NOMO-1 treated with DMSO at 0.1 percent for 48 hours (cell line): ENCODE measurements around the gene SPECC1L.
A peak's percentile ranks its signal among the peaks of the same experiment; 100 is the strongest.
"Not testable (repeated sequence)": the region's sequence is repeated elsewhere in the genome, so short reads cannot be mapped to it uniquely, and the experiment has no call there.

ENCODE experiments used
- DNase-seq: peaks from one replicate; lab custom pipeline; 2025; ENCODE audit not compliant: unreplicated experiment; lab: John Stamatoyannopoulos, UW

The SPECC1L gene

DNA sequence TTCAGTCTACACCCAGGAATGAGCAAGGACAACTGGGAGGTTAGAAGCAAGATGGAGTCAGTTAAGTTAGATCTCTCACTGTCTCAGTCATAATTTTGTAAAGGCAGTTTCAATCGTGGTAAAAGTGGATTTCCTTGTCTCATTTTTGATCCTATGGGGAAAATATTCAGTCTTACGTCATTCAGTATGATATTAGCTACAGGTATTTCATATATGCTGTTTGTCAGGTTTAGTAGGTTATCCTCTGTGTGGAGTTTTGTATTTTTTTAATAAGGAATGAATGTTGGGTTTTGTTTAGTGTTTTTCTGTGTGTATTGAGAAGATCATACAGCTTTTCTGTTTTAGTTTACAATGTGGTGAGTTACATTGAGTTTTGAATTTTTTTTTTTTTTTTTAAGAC, 11.8 kb downstream of the SPECC1L start:
- DNase-seq = no peak

DNA sequence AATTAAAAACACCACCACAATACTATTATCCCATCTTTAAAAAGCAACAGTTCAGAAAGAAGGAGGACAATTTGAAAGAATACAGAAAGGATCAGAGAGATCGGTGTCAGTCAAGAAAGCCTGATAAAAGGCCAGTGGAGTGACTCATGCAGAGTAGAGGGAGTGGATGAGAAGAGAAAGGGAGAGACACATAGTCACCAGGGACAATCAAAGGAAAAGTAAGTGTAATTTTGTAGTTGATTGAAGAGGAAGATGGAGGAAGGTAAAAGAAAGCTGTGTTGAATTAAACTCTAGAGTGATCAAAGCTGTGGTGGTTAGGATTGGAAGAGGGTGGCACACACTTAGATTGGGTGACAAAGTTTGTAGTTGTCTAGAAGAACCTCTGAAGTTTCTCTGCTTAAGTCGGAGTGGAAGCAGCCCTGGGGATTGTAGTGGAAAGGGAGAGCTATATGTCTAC, 14.1 kb downstream of the SPECC1L start:
- DNase-seq = no peak

GRCh38 chr22:24285245-24285644, 14.6 kb downstream of the SPECC1L start:
- no peak for DNase-seq

- DNase-seq = not testable (repeated sequence)
Observed at GRCh38 chr22:24287212-24287611, 16.6 kb downstream of the SPECC1L start.

- not testable (repeated sequence) for DNase-seq
Observed at GRCh38 chr22:24287801-24288200, 17.2 kb downstream of the SPECC1L start.

GRCh38 chr22:24289114-24289513, 18.5 kb downstream of the SPECC1L start:
- DNase-seq = no peak

DNA sequence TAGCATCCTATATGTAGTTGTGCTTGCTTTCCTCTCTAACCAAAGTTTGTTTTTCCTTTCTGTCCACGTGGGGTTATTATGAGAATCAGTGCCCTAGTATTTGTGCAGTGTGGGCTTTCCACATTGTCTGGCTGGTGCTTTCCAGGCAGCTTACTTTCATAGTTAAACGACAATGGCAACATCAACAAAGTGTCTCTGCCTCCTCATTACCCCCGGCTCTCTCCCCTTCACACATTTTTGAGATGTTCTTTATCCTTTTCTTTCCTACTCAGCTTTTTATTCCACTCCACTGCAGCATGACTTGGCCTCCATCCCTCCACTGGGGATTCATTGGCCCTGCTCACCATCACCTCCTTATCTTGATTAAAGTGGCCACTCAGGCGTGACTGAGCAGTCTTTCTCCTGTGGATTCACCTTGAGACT, 19.1 kb downstream of the SPECC1L start:
- no peak for DNase-seq

DNA sequence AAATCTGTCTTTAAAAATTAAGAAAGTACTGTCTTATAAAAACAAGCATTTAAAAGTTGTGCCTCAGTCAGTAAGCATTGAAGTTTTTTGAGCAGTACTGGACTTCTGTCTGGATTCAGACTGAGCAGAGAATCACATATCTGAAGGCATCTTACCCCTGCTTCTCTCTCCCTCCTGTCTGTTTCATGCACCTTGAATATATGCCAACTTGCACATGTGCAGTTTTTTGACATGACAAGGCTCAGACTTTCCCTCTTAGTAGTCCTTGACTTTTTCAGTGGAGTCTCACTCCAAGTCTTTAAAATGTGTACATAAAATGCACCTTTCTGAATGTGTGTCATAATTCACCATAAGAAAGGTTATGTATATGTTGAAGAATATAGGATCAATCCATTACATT, 19.8 kb downstream of the SPECC1L start:
- no peak for DNase-seq

GRCh38 chr22:24291515-24292201, 21.0 kb downstream of the SPECC1L start:
- peak; percentile 20 for DNase-seq

DNA sequence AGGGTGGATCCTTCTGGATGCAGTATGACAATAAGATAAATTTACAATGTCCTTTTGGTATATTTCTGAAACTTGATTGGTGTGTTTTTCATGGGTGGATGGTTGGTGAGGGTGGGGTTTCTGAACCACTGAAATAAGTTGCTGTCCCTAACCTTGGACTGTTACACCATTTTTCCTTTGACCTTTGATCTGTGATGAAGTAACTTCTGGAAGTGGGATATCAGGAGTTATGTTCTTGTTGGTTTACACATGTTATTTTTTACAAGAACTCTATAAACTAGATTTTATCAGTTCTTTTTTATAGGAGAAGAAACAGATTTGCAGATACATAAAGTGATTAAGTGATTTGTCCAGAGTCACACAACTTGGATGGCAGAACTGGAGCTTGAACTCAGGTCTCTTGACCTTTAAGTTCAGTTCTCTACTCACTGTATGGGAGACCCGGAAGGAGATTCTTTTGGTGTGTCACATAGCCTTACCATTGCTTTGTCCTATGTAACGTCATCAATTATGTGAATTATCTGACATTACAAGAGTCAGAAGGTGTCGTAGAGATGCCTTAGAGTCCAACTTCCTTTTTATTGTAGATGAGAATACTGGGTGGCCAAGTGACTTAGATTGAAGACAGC, 21.7 kb downstream of the SPECC1L start:
- DNase-seq = not testable (repeated sequence)

DNA sequence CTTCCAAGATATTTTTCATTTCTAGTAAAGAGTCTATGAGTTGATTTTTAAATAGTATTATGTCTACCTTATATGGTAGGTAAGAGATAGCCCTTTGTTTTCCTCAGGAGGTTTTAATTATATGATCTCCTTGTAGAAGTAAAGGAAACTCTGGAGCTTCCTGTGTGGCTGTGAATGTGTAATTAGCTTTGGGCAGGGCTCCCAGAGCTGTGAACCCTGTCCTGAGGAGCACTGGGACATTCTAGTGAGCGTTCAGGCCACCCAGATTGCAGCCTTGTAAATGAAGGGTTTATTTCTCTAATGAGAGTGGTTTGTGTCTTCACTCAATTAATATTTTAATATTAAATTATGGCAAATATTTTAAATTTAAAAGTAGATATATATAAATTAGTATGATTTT, 24.3 kb downstream of the SPECC1L start:
- not testable (repeated sequence) for DNase-seq

GRCh38 chr22:24298497-24299155, 28.0 kb downstream of the SPECC1L start:
- not testable (repeated sequence) for DNase-seq

GRCh38 chr22:24300522-24300921, 29.9 kb downstream of the SPECC1L start:
- not testable (repeated sequence) for DNase-seq

DNA sequence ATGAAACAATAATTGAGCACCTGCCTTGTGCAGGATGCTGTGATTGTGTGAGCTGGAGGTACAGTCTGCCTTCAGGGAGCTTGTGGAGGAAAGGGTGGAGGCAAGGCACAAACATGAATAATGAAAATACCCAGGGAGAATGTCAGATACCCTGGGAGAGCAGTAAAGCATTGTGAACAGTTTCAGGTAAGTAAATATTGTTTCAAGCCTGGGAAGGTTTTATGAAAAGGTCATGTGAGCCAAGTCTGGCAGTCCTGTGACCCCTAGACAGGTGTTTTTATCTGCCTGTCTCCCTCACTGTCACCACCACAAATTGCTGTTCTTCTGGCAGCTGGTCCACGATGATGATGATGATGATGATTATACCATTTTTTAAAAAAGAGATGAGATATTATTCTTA, 32.0 kb downstream of the SPECC1L start:
- DNase-seq = no peak

DNA sequence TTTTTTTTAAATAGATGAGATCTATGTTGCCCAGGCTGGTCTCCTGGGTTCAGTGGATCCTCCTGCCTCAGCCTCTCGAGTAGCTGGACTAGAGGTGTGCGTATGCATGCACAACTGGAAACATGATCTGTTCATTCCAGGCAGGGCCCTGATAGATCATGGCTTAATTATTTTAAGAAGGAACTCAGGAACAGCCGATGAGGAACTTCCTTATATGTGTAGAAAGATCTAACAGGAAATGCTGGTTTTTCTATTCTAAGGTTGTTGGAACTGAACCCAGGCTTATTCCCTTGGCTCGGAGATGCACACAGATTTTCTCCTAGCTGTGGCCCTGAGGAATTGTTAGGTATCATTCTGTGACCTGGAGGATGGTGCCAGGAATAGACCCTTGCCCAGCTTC, 32.4 kb downstream of the SPECC1L start:
- DNase-seq = peak; percentile 28

DNA sequence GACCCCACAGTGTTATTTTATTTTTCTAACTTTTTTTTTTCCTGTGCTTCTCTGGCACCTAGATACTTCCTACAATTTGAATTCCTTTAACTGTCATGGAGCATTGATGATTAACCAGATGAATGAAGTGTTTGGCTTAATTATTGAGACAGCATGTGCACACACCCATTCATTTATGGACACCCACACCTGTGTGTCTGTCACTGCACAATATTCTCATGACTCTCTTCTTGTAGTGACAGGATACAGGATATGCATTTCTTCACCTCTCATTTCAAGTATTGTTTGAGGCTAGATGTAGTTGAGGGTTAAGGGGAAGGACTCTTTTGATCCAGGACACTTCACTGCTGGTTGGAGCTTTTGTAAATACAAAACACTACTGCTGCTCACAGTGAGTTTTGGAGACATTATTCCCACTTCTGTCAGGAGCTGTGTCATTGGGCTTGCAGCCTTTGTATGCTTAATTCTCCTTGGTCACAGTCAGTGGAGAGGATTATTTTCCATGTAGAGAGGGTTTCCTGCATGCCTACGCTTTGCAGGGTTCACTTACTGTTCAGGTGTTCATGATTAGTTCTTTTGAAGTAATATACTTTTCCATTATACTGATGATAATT, 33.5 kb downstream of the SPECC1L start:
- no peak for DNase-seq

DNA sequence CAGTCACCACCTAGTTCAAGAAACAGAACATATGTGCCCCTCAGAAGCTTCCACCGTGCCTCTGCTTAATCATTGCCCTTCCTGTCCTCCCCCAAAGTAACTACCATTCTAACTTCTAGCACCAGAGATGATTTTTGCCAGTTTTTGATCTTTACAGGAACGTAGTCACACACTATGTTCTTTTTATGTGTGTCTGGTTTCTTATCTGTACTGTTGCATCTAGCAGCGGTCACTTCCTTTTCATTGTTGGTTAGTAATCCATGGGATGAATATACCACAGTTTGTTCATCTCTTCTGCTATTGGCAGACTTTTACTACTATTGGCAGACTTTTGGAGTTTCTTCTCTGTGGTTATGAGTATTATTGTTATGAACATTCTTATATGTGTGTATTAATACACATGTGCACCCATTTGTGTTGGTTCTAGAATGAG, 34.6 kb downstream of the SPECC1L start:
- DNase-seq = no peak

- no peak for DNase-seq
Observed at GRCh38 chr22:24310969-24311368, 40.3 kb downstream of the SPECC1L start.

- no peak for DNase-seq
Observed at GRCh38 chr22:24315367-24315966, 44.8 kb downstream of the SPECC1L start.

DNA sequence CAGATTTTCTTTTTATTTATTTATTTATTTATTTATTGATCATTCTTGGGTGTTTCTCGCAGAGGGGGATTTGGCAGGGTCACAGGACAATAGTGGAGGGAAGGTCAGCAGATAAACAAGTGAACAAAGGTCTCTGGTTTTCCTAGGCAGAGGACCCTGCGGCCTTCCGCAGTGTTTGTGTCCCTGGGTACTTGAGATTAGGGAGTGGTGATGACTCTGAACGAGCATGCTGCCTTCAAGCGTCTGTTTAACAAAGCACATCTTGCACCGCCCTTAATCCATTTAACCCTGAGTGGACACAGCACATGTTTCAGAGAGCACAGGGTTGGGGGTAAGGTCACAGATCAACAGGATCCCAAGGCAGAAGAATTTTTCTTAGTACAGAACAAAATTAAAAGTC, 45.6 kb downstream of the SPECC1L start:
- DNase-seq = not testable (repeated sequence)

DNA sequence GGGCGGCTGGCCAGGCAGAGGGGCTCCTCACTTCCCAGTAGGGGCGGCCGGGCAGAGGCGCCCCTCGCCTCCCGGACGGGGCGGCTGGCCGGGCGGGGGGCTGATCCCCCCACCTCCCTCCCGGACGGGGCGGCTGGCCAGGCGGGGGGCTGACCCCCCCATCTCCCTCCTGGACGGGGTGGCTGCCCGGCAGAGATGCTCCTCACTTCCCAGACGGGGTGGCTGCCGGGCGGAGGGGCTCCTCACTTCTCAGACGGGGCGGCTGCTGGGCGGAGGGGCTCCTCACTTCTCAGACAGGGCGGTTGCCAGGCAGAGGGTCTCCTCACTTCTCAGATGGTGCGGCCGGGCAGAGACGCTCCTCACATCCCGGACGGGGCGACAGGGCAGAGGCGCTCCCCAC, 46.9 kb downstream of the SPECC1L start:
- not testable (repeated sequence) for DNase-seq
